Mucosa of gallbladder (tissue), 1 donor: ENCODE results near the gene STAMBPL1. TPM values are rescaled to one million over a fixed set of nuclear protein-coding genes. Genes with fewer than 3 reads are reported as not detected.

Source experiments
- DNase-seq: peaks from one replicate; pipeline ENCODE4 v3.0.0-alpha.2; 2020; ENCODE audit warnings: low spot score
- total RNA-seq: library from RNA; stranded (reverse); gene quantifications from one replicate; pipeline ENCODE4 v1.2.1, GENCODE V29; 2021
- donor health status: DM: no; HTN: no; CAD: no.

Gene STAMBPL1
- total RNA-seq, 1 donor from 2014 or later, result 6.8 TPM

DNA sequence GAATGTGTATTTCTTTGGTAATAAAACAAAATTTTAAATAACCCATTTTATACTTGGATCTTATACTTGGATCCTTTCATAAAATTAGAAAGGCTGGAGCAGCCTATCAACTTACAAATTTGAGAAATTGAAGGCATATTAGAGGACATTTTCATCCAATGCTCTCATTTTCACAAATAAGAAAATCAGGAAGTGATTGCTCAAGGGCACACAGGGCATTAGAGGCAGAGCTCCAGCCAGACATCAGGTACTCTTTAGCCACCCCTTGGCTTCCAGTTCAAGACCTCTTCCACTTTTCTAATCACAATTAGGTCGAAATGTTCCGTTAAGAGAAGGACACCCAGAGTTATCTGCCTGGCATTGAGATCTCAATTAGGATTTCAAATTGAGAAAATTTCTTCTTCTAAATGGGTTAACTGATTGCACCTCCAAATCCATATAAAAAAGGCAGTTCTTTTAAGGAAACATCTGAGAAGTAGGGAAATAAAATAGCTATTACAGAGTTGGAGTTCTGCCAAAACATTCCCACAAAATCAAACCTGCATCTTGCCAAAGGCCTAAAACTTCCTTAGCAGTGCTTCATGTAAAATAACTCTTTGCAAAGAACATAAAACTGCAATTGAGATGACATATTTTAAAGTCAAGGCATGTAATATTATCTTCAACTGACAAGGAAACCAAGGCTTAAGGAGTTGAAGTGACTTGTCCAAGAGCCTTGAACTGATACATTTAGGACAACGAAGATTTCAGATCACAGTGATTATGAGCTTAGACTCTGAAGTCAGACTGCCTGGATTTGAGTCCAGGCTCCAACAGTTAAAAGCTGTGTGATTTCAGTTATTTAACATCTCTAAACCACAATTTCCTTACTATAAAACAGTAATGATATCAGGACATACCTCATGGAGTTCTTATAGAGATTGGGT, 70.1 kb downstream of the STAMBPL1 start:
- DNase-seq, result no peak

DNA sequence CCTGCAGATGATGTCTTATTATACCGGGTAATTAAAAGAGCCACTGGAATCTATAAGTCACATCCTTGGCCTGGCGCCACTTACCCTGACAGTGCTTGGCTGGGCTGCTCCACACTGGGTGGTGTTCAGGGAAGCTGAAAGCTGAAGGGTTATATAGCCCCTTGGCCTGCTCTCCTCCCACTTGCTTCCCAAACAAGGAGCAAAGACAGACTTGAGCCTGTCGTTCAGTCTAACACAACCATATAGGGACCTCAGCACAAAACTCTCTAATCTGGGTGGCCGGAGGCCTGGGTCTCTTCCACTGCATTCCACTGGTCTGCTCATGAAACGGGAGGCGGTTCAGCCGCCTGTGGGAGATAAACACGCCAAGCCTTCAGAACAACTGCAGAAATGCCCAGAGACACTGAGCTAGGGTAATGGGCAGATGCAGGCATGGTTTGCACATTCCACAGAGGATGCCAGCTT, 72.6 kb downstream of the STAMBPL1 start, which contains the start of gene ACTA2:
Gene ACTA2, minus strand, starts transcription at position 127 of the 465 bp plus-strand sequence. CDS start 3,843 bp downstream, outside the sequence.
- peak; percentile 70 for DNase-seq

- DNase-seq, result no peak
Measured at GRCh38 chr10:88953662-88954061, 73.6 kb downstream of the STAMBPL1 start.

DNA sequence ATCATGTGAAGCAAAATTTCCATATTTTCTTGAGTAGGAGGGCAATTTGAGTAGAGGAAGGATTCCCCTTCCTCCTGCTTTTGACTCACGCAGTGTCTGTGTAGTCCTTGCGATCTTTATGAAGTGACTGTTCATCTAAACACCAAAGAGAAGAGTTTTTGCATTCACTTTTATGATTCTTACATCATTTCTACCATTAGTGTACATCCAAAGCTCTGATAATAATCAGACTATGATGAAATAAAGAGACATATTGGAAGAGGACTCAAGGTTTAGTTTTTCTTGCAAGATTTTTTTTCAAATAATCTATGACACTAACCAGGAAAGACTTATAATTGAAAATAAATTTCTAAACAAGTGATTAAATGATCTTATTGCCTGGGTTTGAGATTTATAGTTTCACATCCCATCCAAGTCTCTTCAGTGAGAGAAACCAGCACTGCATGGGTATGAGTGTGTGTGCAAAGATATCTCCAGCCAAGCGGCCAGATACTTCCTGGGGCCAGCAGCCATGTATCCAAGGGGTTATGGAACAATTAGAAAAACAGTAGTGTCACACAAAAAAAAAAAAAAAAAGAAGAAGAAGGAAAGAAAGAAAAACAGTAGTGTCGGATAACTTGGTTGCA, 74.5 kb downstream of the STAMBPL1 start:
- no peak for DNase-seq

DNA sequence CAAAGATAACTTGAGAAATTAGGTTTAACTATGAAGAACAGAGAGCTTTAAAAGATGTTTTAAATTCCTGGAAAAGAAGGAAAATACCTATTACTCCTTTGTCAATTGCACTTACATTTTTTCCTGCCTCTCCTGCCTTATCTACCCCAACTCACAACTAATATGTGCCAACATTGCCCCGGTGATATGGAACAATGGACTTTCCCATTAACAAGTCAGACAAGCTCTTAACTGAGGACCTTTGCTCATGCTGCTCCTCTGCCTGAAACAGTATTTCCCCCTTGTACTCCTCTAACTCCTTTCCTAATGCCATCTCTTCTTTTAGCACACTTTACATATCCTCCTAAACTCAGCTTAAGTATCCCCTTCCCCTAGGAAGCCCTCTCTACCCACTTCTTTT, 77.3 kb downstream of the STAMBPL1 start:
- no peak for DNase-seq

- DNase-seq, result no peak
Measured at GRCh38 chr10:88958721-88959120, 78.7 kb downstream of the STAMBPL1 start.

DNA sequence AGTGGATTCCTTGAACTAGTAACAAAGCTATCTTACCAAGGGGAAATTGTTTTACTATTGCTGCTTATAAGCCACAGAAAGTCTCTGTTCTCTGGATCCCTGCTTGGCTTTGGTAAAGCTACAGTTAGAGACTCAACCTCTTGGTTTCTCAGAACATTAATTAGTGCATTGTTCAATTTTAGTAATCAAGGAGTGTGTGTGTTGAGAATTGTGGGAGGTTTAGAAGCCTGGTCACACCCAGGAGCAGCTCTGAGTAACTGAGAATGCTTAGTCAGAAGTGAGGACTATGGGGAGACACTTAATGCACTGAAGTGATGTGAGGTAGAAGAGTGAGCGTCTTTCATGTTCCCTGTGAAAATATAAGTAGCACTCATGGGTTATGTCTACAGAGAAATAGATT, 80.8 kb downstream of the STAMBPL1 start:
- no peak for DNase-seq

DNA sequence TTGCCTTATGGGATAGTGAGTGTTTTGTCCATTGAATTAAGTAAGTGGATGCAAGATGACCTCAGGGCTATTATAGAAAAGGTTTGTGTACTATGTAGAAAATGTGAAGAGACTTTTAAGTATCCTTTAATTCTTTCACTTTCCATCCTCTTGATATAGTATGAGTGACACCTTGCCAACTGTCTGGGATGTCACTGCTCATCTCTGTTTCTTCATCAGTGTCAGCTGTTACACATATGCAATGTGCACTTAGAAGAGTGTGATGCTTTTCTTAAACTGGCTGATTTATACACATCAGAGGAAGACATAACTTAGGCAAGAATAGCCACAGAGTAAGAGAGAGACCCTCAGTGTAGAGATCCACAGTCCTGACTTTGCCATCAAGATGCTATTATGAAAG, 81.2 kb downstream of the STAMBPL1 start:
- DNase-seq, result no peak

DNA sequence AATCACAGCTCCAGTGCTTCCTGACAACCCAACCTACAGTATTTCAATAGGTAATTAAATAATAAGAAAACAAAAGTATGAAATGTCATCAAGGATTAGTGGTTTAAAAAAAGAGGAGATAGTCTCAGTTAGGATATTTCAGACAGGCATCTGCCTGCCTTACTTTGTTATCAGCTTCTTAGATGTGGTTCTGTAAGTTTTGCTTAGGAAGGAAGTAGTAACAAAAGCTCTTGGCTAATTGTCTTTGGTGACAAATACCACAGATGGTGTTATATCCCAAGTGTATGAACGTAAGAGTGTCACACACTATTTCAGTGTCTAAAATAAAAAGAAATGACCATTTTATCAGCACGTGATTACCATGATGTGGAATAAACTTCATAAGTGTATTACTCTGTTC, 82.3 kb downstream of the STAMBPL1 start:
- DNase-seq, result no peak

GRCh38 chr10:88963318-88963717, 83.3 kb downstream of the STAMBPL1 start:
- DNase-seq, result no peak

GRCh38 chr10:88964360-88964759, 84.3 kb downstream of the STAMBPL1 start:
- no peak for DNase-seq

- DNase-seq, result no peak
Measured at GRCh38 chr10:88964869-88965415, 84.9 kb downstream of the STAMBPL1 start.

DNA sequence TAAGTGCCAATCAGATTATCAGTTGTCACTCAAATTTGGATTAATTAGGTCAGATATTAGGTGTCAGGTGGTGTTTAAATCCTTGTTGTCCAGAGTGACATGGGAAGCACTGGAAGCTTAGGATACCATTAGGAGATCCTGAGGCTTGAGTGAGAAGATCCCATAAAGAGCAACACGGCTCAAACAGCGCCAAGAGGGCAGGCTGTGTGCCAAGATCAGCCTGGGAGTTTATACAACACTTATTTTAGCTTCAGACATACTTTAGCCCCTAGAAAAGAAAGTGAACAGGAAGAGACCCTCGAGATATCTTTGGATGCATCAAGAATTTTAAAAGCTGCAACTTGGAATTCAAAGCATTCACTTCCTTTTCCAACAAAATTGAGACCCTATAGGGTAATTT, 86.8 kb downstream of the STAMBPL1 start:
- no peak for DNase-seq

DNA sequence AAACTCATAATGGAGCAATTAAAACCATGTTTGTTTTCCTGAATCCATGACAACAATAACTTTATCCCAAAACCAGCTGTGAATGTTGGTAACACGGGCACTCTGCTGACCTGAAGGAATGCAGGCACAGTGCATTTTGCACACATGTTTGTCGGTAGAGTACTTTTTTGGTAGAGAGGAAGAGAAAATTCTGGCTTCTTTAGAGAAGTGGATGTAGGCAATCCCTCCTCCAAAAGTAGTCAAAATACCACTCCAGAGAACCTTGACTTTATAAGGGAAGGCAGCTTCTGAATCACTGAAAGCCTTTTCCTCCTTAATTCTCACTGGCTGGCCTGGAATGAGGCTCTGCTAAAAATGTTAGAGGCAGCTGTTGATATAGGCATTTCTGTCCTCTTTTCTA, 88.3 kb downstream of the STAMBPL1 start:
- no peak for DNase-seq

- DNase-seq, result no peak
Measured at GRCh38 chr10:88971221-88972061, 91.4 kb downstream of the STAMBPL1 start.

Other genes with a start within 250 kb of the STAMBPL1 start
- gene LIPF, start 215.8 kb upstream of the STAMBPL1 start, total RNA-seq, result not detected
- gene LIPK, start 174.0 kb upstream of the STAMBPL1 start, total RNA-seq, result not detected
- not detected for gene LIPN, start 120.2 kb upstream of the STAMBPL1 start, total RNA-seq
- not detected for gene LIPM, start 77.5 kb upstream of the STAMBPL1 start, total RNA-seq
- gene ANKRD22, start 28.4 kb upstream of the STAMBPL1 start, total RNA-seq, result 11.6 TPM
- gene ACTA2, start 72.5 kb downstream of the STAMBPL1 start, total RNA-seq, result 2,259 TPM
- gene FAS, start 110.6 kb downstream of the STAMBPL1 start, total RNA-seq, result 18.8 TPM